Keratinocyte (primary cell): ENCODE results near the gene PRR29. TPM values are rescaled to one million over a fixed set of nuclear protein-coding genes. Genes with fewer than 3 reads are reported as not detected.

ENCODE experiments used
- DNase-seq: peaks from one replicate; pipeline ENCODE4 v3.0.0-alpha.2; 2011; ENCODE audit warnings: low read depth, missing footprints, low spot score
- FAIRE-seq: peaks from 2 replicates; lab custom pipeline; 2011; peaks lifted over from hg19 to GRCh38; lab: Jason Lieb, UNC
- H2AFZ ChIP-seq: 2 replicates; pipeline ENCODE4 v1.6.0; 2012; ENCODE audit warnings: low read length, control low read depth, inconsistent platforms; ENCODE audit not compliant: control insufficient read depth
- H3K27ac ChIP-seq: 2 replicates; pipeline ENCODE4 v1.5.1; 2011; ENCODE audit warnings: low read length; ENCODE audit not compliant: control insufficient read depth, insufficient read depth
- H3K27me3 ChIP-seq: 3 replicates; pipeline ENCODE4 v1.6.0; 2011; ENCODE audit warnings: low read length; ENCODE audit not compliant: control insufficient read depth, insufficient read depth; ENCODE audit errors: extremely low read depth
- H3K36me3 ChIP-seq, 2 experiments: 2 replicates in 1 of 2; 3 replicates in 1 of 2; pipeline ENCODE4 v1.5.1; 2011; ENCODE audit warnings: low read length in 2 of 2, mild to moderate bottlenecking in 1 of 2; ENCODE audit not compliant: control insufficient read depth in 2 of 2, insufficient read depth in 2 of 2; ENCODE audit errors: extremely low read depth in 1 of 2
- H3K4me1 ChIP-seq: 3 replicates; pipeline ENCODE4 v1.5.1; 2011; ENCODE audit warnings: low read length; ENCODE audit not compliant: control insufficient read depth, insufficient read depth; ENCODE audit errors: extremely low read depth
- H3K4me2 ChIP-seq: 3 replicates; pipeline ENCODE4 v1.6.0; 2011; ENCODE audit warnings: low read depth, low read length; ENCODE audit not compliant: control insufficient read depth, insufficient read depth; ENCODE audit errors: extremely low read depth
- H3K4me3 ChIP-seq, 3 experiments: fragments of 200-600 bp in 1 of 3; sonication (generic) in 1 of 3; 2 replicates in 2 of 3; 3 replicates in 1 of 3; pipeline ENCODE4 v1.5.1; 2011 to 2016; ENCODE audit warnings: low read length in 3 of 3, mild to moderate bottlenecking in 3 of 3, control low read depth in 2 of 3, inconsistent platforms in 1 of 3, low read depth in 1 of 3, mixed read lengths in 1 of 3, mixed run types in 1 of 3, moderate library complexity in 1 of 3; ENCODE audit not compliant: control insufficient read depth in 2 of 3, insufficient read depth in 2 of 3; ENCODE audit errors: extremely low read depth in 1 of 3
- H3K79me2 ChIP-seq: 2 replicates; pipeline ENCODE4 v1.6.0; 2012; ENCODE audit warnings: low read length; ENCODE audit not compliant: control insufficient read depth, insufficient read depth
- H3K9ac ChIP-seq: 3 replicates; pipeline ENCODE4 v1.6.0; 2011; ENCODE audit warnings: low read length; ENCODE audit not compliant: control insufficient read depth, insufficient read depth; ENCODE audit errors: extremely low read depth
- H3K9me1 ChIP-seq: 3 replicates; pipeline ENCODE4 v1.6.0; 2011; ENCODE audit warnings: low read length; ENCODE audit not compliant: control insufficient read depth, insufficient read depth; ENCODE audit errors: extremely low read depth
- H3K9me3 ChIP-seq: 2 replicates; pipeline ENCODE4 v1.5.1; 2012; ENCODE audit warnings: low read depth, low read length; ENCODE audit not compliant: control insufficient read depth
- H4K20me1 ChIP-seq: 3 replicates; pipeline ENCODE4 v1.6.0; 2011; ENCODE audit warnings: low read length; ENCODE audit not compliant: control insufficient read depth, insufficient read depth; ENCODE audit errors: extremely low read depth
- EZH2 ChIP-seq: IDR thresholded peaks from one replicate; pipeline ENCODE4 v1.6.1; 2012; ENCODE audit warnings: inconsistent platforms, mild to moderate bottlenecking, low read length, moderate library complexity
- dilution Hi-C: fragments of 300-500 bp; cut with MboI; formaldehyde crosslinking; loops from one replicate; pipeline ENCODE4 v1.7.0; 2020; ENCODE audit warnings: low sequenced_read_pairs; ENCODE audit not compliant: extremely low pct_ligation_motif_present
- polyA plus RNA-seq, 5 experiments: library from polyadenylated mRNA; depleted of rRNA in 3 of 5; stranded (reverse) in 3 of 5; stranded (forward) in 1 of 5; unstranded in 1 of 5; fragments of >200 nt; gene quantifications; 1 replicate in 1 of 5; 2 replicates in 3 of 5; 3 replicates in 1 of 5; pipeline versions ENCODE4 v1.2.1 to v1.2.3, GENCODE V29; 2011 to 2012; ENCODE audit warnings: missing spikeins in 2 of 5, low read depth in 1 of 5, low replicate concordance in 1 of 5
- TF ChIP-seq, protein P1 (sequence below), 3 experiments: IDR thresholded peaks in 1 of 3; conservative IDR thresholded peaks in 1 of 3; optimal IDR thresholded peaks in 1 of 3; 2 replicates in 2 of 3; 3 replicates in 1 of 3; pipeline versions ENCODE3 to v1.5.1; 2011; ENCODE audit warnings: low read length in 3 of 3, mild to moderate bottlenecking in 3 of 3, moderate library complexity in 2 of 3, control low read depth in 1 of 3, inconsistent platforms in 1 of 3; ENCODE audit not compliant: insufficient read depth in 2 of 3; ENCODE audit errors: extremely low read depth in 1 of 3

Gene PRR29
- polyA plus RNA-seq, 1 donor (not counting 4 experiments of a cell fraction or from before 2014, with no cell fraction given): 0.01 TPM

DNA sequence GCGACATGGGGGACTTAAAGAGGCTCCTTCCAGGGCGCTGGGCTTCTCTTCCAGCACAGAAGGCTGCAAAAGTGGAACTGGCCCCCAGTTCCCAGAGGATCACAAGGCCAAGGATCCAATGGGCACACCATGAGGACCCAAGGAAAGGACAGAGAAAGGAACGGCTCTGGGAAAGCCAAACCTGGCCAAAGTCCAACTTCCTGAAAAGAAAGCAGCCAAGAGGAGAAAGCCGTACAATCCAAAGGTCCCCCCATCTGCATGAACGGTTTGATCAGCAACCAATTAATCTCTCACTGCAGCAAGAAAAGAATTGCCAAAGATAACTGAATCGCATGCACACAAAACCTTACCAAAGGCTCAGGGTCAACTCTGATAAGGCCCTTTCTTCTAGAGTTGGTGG is 42.1 kb downstream of the PRR29 start:
- no peak for FAIRE-seq
- dilution Hi-C loops: no loop called here

DNA sequence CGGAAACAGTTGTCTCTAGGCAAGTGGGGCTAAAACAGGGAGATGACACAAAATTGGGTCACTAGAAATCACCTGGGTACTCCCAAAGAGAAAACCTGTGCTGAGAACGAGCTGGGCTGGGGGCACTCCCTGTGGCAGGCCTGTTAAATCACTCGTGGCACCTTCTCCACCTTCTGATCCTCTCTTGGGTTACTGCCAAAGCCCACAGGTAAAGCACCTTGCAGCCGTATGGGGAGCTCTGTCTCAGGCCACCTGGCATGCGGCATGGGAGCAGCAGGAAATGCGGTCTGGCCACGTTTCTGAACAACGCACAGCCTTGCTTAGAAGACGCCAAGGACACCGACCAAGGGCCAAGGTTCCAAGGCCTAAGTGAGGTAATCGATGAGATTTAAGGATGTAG is 43.8 kb downstream of the PRR29 start:
- H4K20me1 ChIP-seq: no peaks in the 10 kb centered on the region
- no peak for FAIRE-seq
- dilution Hi-C loops: no loop called here
- H3K4me1 ChIP-seq: no peaks in the 10 kb centered on the region
- H3K36me3 ChIP-seq: peaks cover 15 to 42% of the 10 kb centered on the region in 2 experiments
- no peak overlapping the region for H2AFZ ChIP-seq
- no peak overlapping the region for H3K27ac ChIP-seq
- H3K9me3 ChIP-seq: no peaks in the 10 kb centered on the region
- H3K9me1 ChIP-seq: no peaks in the 10 kb centered on the region
- no peaks in the 10 kb centered on the region for H3K27me3 ChIP-seq
- no peak overlapping the region for H3K4me2 ChIP-seq
- no peak overlapping the region for H3K9ac ChIP-seq
- H3K79me2 ChIP-seq: no peaks in the 10 kb centered on the region
- no peak overlapping the region for H3K4me3 ChIP-seq
- TF ChIP-seq, protein P1, sequence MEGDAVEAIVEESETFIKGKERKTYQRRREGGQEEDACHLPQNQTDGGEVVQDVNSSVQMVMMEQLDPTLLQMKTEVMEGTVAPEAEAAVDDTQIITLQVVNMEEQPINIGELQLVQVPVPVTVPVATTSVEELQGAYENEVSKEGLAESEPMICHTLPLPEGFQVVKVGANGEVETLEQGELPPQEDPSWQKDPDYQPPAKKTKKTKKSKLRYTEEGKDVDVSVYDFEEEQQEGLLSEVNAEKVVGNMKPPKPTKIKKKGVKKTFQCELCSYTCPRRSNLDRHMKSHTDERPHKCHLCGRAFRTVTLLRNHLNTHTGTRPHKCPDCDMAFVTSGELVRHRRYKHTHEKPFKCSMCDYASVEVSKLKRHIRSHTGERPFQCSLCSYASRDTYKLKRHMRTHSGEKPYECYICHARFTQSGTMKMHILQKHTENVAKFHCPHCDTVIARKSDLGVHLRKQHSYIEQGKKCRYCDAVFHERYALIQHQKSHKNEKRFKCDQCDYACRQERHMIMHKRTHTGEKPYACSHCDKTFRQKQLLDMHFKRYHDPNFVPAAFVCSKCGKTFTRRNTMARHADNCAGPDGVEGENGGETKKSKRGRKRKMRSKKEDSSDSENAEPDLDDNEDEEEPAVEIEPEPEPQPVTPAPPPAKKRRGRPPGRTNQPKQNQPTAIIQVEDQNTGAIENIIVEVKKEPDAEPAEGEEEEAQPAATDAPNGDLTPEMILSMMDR (optimal IDR thresholded peaks at IDR 0.05 in 1 of 3, IDR thresholded peaks at IDR 0.05 in 1 of 3, conservative IDR thresholded peaks at IDR 0.05 in 1 of 3; ENCODE audit: extremely low read depth in 1 of 3, insufficient read depth in 2 of 3, low read length in 3 of 3): no peak
- no peak for TF ChIP-seq EZH2
- no peak for DNase-seq

More for the DNA sequence above, 42.1 kb downstream of the PRR29 start:
- H3K4me1 ChIP-seq: no peaks in the 10 kb centered on the region
- H3K36me3 ChIP-seq: peaks cover 9 to 28% of the 10 kb centered on the region in 2 experiments
- no peak overlapping the region for H3K9ac ChIP-seq
- H3K4me3 ChIP-seq: no peak overlapping the region
- H3K4me2 ChIP-seq: no peak overlapping the region
- no peak for TF ChIP-seq EZH2
- TF ChIP-seq, protein P1 (optimal IDR thresholded peaks at IDR 0.05 in 1 of 3, IDR thresholded peaks at IDR 0.05 in 1 of 3, conservative IDR thresholded peaks at IDR 0.05 in 1 of 3; ENCODE audit: extremely low read depth in 1 of 3, insufficient read depth in 2 of 3, low read length in 3 of 3): no peak
- H3K9me1 ChIP-seq: no peaks in the 10 kb centered on the region
- H3K79me2 ChIP-seq: no peaks in the 10 kb centered on the region
- DNase-seq: no peak
- no peaks in the 10 kb centered on the region for H4K20me1 ChIP-seq
- H3K9me3 ChIP-seq: no peaks in the 10 kb centered on the region
- H3K27me3 ChIP-seq: no peaks in the 10 kb centered on the region
- H2AFZ ChIP-seq: no peak overlapping the region
- H3K27ac ChIP-seq: no peak overlapping the region
